Natural killer cell (primary cell): ENCODE data around the gene NLGN2. TPM values are rescaled to one million over a fixed set of nuclear protein-coding genes. Genes with fewer than 3 reads are reported as not detected.

Experiments used
- ATAC-seq, 3 donors: fragments of 150-1000 bp in 2 of 3; fragments of 200-7000 bp in 1 of 3; cut with Tn5 transposase; 1 replicate in 1 of 3; 2 replicates in 2 of 3; pipeline ENCODE4 v1.10.0; 2021; ENCODE audit warnings: mild to moderate bottlenecking in 2 of 3, moderate library complexity in 2 of 3
- DNase-seq, 2 donors: peaks; one replicate each; pipeline versions ENCODE4 v3.0.0 to v3.0.0-alpha.2; 2013 to 2021; ENCODE audit warnings: mixed read lengths in 1 of 2
- H3K27ac ChIP-seq: one replicate; pipeline ENCODE4 v1.5.1; 2013; ENCODE audit warnings: mild to moderate bottlenecking, low read length
- H3K27me3 ChIP-seq: one replicate; pipeline ENCODE4 v1.6.1; 2013; ENCODE audit warnings: low read length; ENCODE audit not compliant: control insufficient read depth, insufficient read depth
- H3K36me3 ChIP-seq: one replicate; pipeline ENCODE4 v1.6.1; 2013; ENCODE audit warnings: low read length; ENCODE audit not compliant: control insufficient read depth, insufficient read depth
- H3K4me1 ChIP-seq: one replicate; pipeline ENCODE4 v1.6.1; 2013; ENCODE audit warnings: low read length; ENCODE audit not compliant: control insufficient read depth, insufficient read depth
- H3K4me3 ChIP-seq: one replicate; pipeline ENCODE4 v1.5.1; 2013; ENCODE audit warnings: low read length
- H3K9me3 ChIP-seq: one replicate; pipeline ENCODE4 v1.6.1; 2013; ENCODE audit warnings: low read length; ENCODE audit not compliant: control insufficient read depth, insufficient read depth
- H3K27ac Mint-ChIP-seq, 2 donors: one replicate each; pipeline ENCODE4 v1.8.0; 2022; ENCODE audit warnings: mild to moderate bottlenecking in 2 of 2, mixed read lengths in 2 of 2, moderate library complexity in 1 of 2
- H3K27me3 Mint-ChIP-seq, 2 donors: one replicate each; pipeline ENCODE4 v1.8.0; 2022; ENCODE audit warnings: low read depth in 2 of 2, mixed read lengths in 2 of 2
- H3K36me3 Mint-ChIP-seq: one replicate; pipeline ENCODE4 v1.8.0; 2022; ENCODE audit warnings: mixed read lengths
- H3K4me1 Mint-ChIP-seq, 2 donors: one replicate each; pipeline ENCODE4 v1.8.0; 2022; ENCODE audit warnings: mixed read lengths in 2 of 2
- H3K4me3 Mint-ChIP-seq: one replicate; pipeline ENCODE4 v1.8.0; 2022; ENCODE audit warnings: mild to moderate bottlenecking, moderate library complexity, mixed read lengths
- H3K9me3 Mint-ChIP-seq, 2 donors: one replicate each; pipeline ENCODE4 v1.8.0; 2022; ENCODE audit warnings: mixed read lengths in 2 of 2
- WGBS: methylation state at CpG from one replicate; pipeline ENCODE4 v1.1.7; 2013; ENCODE audit warnings: missing lambda C conversion rate; ENCODE audit not compliant: insufficient coverage; 5-methylcytosine and 5-hydroxymethylcytosine counted together
- intact Hi-C: fragments of 100-400 bp; cut with micrococcal nuclease; formaldehyde crosslinking; loops from one replicate; pipeline ENCODE4 v1.14.2; 2022
- total RNA-seq, 4 donors: library from RNA; stranded (reverse); fragments of 120-200 nt in 1 of 4; gene quantifications; one replicate each; pipeline versions ENCODE4 v1.2.3 to v1.2.4, GENCODE V29; 2013 to 2022
- TF ChIP-seq, protein P1 (sequence below): fragments of 200-600 bp; IDR thresholded peaks from one replicate; pipeline ENCODE4 v1.8.0; 2022; ENCODE audit warnings: antibody characterized with exemption

The NLGN2 gene
- total RNA-seq, 3 donors from 2014 or later (not counting 1 experiment from before 2014, with no cell fraction given): 2.8 to 3.4 (median 3.1) TPM

DNA sequence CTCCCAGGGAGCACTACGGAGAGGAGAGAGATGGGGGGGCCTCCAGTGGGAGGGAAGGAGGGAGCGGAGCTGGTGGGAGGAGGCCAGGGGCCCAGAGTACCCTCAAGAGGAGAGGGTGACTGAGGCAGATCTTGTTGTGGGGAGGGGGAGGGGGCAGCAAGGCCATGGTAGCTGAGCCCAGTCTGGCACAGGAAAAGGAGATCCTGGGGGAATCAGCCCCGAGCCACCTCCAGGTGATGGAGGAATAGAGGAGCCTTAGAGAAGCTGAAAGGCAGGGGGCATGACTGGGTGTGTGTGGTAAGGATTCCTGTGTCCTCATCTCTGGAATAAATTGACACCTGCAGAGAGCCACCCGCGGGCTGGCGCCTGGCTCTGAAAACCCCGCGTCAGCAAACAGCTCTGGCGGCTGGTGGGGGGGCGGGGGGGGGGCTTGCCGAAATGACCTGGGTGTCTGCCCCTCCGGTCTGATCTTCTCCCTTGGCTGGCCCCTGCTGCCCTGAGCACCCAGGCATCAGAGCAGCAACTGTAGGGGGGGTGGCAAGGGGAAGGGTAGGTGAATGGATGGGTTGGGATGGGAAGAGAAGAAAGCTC lies 1.3 kb upstream of the NLGN2 start:
- H3K27me3 ChIP-seq: peaks cover 3% of the 10 kb centered on the region
- H3K4me1 ChIP-seq: peaks cover 28% of the 10 kb centered on the region
- Mint-ChIP-seq H3K4me3 (peak overlapping the region; percentile 74), H3K4me1 (peaks cover 8 to 31% of the 10 kb centered on the region in 2 donors), H3K27me3 (peaks cover 6 to 20% of the 10 kb centered on the region in 2 donors), H3K36me3 (no peaks in the 10 kb centered on the region), H3K27ac (peak overlapping the region in 1 of 2 donors; percentile 1), H3K9me3 (no peaks in the 10 kb centered on the region)
- H3K36me3 ChIP-seq: no peaks in the 10 kb centered on the region
- no peak overlapping the region for H3K27ac ChIP-seq
- TF ChIP-seq, protein P1, sequence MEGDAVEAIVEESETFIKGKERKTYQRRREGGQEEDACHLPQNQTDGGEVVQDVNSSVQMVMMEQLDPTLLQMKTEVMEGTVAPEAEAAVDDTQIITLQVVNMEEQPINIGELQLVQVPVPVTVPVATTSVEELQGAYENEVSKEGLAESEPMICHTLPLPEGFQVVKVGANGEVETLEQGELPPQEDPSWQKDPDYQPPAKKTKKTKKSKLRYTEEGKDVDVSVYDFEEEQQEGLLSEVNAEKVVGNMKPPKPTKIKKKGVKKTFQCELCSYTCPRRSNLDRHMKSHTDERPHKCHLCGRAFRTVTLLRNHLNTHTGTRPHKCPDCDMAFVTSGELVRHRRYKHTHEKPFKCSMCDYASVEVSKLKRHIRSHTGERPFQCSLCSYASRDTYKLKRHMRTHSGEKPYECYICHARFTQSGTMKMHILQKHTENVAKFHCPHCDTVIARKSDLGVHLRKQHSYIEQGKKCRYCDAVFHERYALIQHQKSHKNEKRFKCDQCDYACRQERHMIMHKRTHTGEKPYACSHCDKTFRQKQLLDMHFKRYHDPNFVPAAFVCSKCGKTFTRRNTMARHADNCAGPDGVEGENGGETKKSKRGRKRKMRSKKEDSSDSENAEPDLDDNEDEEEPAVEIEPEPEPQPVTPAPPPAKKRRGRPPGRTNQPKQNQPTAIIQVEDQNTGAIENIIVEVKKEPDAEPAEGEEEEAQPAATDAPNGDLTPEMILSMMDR: no peak
- ATAC-seq (no peak), DNase-seq (peak in 1 of 2 donors; percentile 33)
- 86% methylated on average over 12 of the region's 12 CpGs for WGBS
- intact Hi-C loops: no loop called here
- no peaks in the 10 kb centered on the region for H3K9me3 ChIP-seq
- no peak overlapping the region for H3K4me3 ChIP-seq

DNA sequence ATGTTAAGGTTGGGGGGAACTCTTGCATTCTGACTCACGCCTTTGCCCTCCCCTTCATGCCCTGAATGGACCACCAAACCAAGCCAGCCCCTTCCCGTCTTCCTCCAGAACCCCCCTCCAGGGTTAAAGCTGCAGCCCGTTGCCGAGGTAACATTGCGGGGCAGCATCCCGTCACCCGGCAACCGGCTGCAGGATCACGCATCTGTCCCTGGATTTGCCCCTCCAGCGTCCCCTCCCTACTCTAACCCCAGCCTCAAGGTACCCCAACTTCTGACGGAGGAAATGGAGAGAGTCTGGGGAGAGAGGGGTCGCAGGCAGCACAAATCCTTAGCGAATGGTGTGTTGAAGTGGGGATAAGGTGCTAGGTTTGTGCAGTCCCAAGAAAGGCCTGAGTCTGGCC lies 563 bp upstream of the NLGN2 start:
- H3K4me1 Mint-ChIP-seq: peaks cover 8 to 25% of the 10 kb centered on the region in 2 donors
- H3K36me3 Mint-ChIP-seq: no peaks in the 10 kb centered on the region
- Histone ChIP-seq H3K4me3 (no peak overlapping the region), H3K4me1 (peaks cover 28% of the 10 kb centered on the region), H3K27me3 (peaks cover 3% of the 10 kb centered on the region), H3K36me3 (no peaks in the 10 kb centered on the region), H3K27ac (no peak overlapping the region), H3K9me3 (no peaks in the 10 kb centered on the region)
- intact Hi-C loops: no loop called here
- peaks cover 6 to 20% of the 10 kb centered on the region in 2 donors for H3K27me3 Mint-ChIP-seq
- DNase-seq (no peak), ATAC-seq (no peak)
- WGBS: 96% methylated on average over 12 of the region's 13 CpGs
- no peak overlapping the region for H3K27ac Mint-ChIP-seq
- TF ChIP-seq, protein P1: no peak
- H3K9me3 Mint-ChIP-seq: no peaks in the 10 kb centered on the region
- no peak overlapping the region for H3K4me3 Mint-ChIP-seq

DNA sequence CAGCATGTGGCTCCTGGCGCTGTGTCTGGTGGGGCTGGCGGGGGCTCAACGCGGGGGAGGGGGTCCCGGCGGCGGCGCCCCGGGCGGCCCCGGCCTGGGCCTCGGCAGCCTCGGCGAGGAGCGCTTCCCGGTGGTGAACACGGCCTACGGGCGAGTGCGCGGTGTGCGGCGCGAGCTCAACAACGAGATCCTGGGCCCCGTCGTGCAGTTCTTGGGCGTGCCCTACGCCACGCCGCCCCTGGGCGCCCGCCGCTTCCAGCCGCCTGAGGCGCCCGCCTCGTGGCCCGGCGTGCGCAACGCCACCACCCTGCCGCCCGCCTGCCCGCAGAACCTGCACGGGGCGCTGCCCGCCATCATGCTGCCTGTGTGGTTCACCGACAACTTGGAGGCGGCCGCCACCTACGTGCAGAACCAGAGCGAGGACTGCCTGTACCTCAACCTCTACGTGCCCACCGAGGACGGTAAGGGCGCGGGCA lies 645 bp downstream of the NLGN2 start:
- H3K9me3 ChIP-seq: no peaks in the 10 kb centered on the region

More for the DNA sequence above, 645 bp downstream of the NLGN2 start:
- Mint-ChIP-seq H3K9me3 (no peaks in the 10 kb centered on the region), H3K4me3 (no peak overlapping the region), H3K4me1 (peaks cover 3 to 20% of the 10 kb centered on the region in 2 donors), H3K36me3 (no peaks in the 10 kb centered on the region), H3K27ac (no peak overlapping the region), H3K27me3 (peaks cover 6 to 20% of the 10 kb centered on the region in 2 donors)
- intact Hi-C loops: no loop called here
- 58% methylated on average over 58 of the region's 58 CpGs for WGBS
- peak in 1 of 2 donors; percentile 65 for DNase-seq
- no peak for ATAC-seq
- Histone ChIP-seq H3K27ac (no peak overlapping the region), H3K36me3 (no peaks in the 10 kb centered on the region), H3K27me3 (peaks cover 3% of the 10 kb centered on the region), H3K4me1 (peaks cover 23% of the 10 kb centered on the region), H3K4me3 (no peak overlapping the region)
- TF ChIP-seq, protein P1: no peak
